H1 (cell line): Measurements from ENCODE around the gene C12orf43.

ENCODE experiments used
- ASH2L ChIP-seq: fragments of 200-600, 300-600 bp; sonication (generic); IDR thresholded peaks from one replicate; pipeline ENCODE4 v1.7.1; 2017; ENCODE audit warnings: low read length
- BRCA1 ChIP-seq: IDR thresholded peaks from 2 replicates; pipeline ENCODE4 v1.6.1; 2012; ENCODE audit warnings: low read depth, low read length, improper control_type of control experiment
- CHD7 ChIP-seq: fragments of 300-600 bp; sonication (generic); IDR thresholded peaks from 2 replicates; pipeline ENCODE4 v1.7.1; 2012; ENCODE audit warnings: low read length, moderate library complexity, mild to moderate bottlenecking, inconsistent platforms; ENCODE audit not compliant: insufficient replicate concordance
- EP300 ChIP-seq, 2 experiments: IDR thresholded peaks; 1 replicate in 1 of 2; 2 replicates in 1 of 2; pipeline ENCODE4 v1.6.1; 2011 to 2012; ENCODE audit warnings: low read depth in 2 of 2, low read length in 2 of 2, mild to moderate bottlenecking in 2 of 2, borderline replicate concordance in 1 of 2, inconsistent platforms in 1 of 2, moderate library complexity in 1 of 2
- EZH2 ChIP-seq: fragments of 200-600 bp; sonication (generic); IDR thresholded peaks from 2 replicates; pipeline ENCODE4 v1.7.1; 2012; ENCODE audit warnings: low read depth, mild to moderate bottlenecking, moderate library complexity, low read length, inconsistent platforms; ENCODE audit not compliant: severe bottlenecking
- JUND ChIP-seq: IDR thresholded peaks from 2 replicates; pipeline ENCODE4 v1.6.1; 2011; ENCODE audit warnings: mild to moderate bottlenecking, improper control_type of control experiment, low read length
- MAFK ChIP-seq: IDR thresholded peaks from 2 replicates; pipeline ENCODE4 v1.6.1; 2012; ENCODE audit warnings: low read depth, mild to moderate bottlenecking, improper control_type of control experiment, low read length
- POLR2A ChIP-seq, 2 experiments: IDR thresholded peaks; 1 replicate in 1 of 2; 2 replicates in 1 of 2; pipeline ENCODE4 v1.6.1; 2011; ENCODE audit warnings: low read depth in 2 of 2, low read length in 2 of 2, mild to moderate bottlenecking in 2 of 2; ENCODE audit errors: control extremely low read depth in 1 of 2
- POLR2AphosphoS5 ChIP-seq: IDR thresholded peaks from 2 replicates; pipeline ENCODE4 v1.6.1; 2011; ENCODE audit warnings: low read depth, low read length
- SAP30 ChIP-seq: fragments of 300-600 bp; sonication (generic); IDR thresholded peaks from 2 replicates; pipeline ENCODE4 v1.7.1; 2012; ENCODE audit warnings: low read length, moderate library complexity, mild to moderate bottlenecking, inconsistent platforms; ENCODE audit not compliant: insufficient read depth, insufficient replicate concordance
- SP2 ChIP-seq: IDR thresholded peaks from 2 replicates; pipeline ENCODE4 v1.6.1; 2012; ENCODE audit warnings: mild to moderate bottlenecking, low read length, inconsistent platforms
- TAF7 ChIP-seq: optimal IDR thresholded peaks from 2 replicates; pipeline ENCODE3; 2011; ENCODE audit warnings: low read depth, mild to moderate bottlenecking, inconsistent platforms, low read length, moderate library complexity, borderline replicate concordance
- TF ChIP-seq, protein P1 (sequence below), 3 experiments: IDR thresholded peaks; 1 replicate in 2 of 3; 2 replicates in 1 of 3; pipeline versions ENCODE4 v1.5.1 to v1.6.1; 2011; ENCODE audit warnings: low read length in 3 of 3, mild to moderate bottlenecking in 3 of 3, inconsistent platforms in 2 of 3, low read depth in 1 of 3, moderate library complexity in 1 of 3; ENCODE audit not compliant: insufficient read depth in 1 of 3; ENCODE audit errors: control extremely low read depth in 1 of 3

GRCh38 chr12:121009741-121010140 is 6.5 kb downstream of the C12orf43 start:
- TF ChIP-seq, protein P1, sequence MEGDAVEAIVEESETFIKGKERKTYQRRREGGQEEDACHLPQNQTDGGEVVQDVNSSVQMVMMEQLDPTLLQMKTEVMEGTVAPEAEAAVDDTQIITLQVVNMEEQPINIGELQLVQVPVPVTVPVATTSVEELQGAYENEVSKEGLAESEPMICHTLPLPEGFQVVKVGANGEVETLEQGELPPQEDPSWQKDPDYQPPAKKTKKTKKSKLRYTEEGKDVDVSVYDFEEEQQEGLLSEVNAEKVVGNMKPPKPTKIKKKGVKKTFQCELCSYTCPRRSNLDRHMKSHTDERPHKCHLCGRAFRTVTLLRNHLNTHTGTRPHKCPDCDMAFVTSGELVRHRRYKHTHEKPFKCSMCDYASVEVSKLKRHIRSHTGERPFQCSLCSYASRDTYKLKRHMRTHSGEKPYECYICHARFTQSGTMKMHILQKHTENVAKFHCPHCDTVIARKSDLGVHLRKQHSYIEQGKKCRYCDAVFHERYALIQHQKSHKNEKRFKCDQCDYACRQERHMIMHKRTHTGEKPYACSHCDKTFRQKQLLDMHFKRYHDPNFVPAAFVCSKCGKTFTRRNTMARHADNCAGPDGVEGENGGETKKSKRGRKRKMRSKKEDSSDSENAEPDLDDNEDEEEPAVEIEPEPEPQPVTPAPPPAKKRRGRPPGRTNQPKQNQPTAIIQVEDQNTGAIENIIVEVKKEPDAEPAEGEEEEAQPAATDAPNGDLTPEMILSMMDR (IDR thresholded peaks at IDR 0.05; ENCODE audit: control extremely low read depth in 1 of 3, insufficient read depth in 1 of 3, low read depth in 1 of 3, low read length in 3 of 3), result peak; percentile 52 to 74 (median 60)
- TF ChIP-seq EZH2 (no peak), BRCA1 (no peak), MAFK (no peak), CHD7 (no peak), POLR2AphosphoS5 (peak; percentile 52; the same call in 1 of the 2 replicates), JUND (no peak), TAF7 (no peak), EP300 (IDR thresholded peaks at IDR 0.05; ENCODE audit: borderline replicate concordance in 1 of 2, low read depth in 2 of 2, low read length in 2 of 2) (no peak), SP2 (no peak), POLR2A (IDR thresholded peaks at IDR 0.05; ENCODE audit: control extremely low read depth in 1 of 2, low read depth in 2 of 2, low read length in 2 of 2) (no peak), ASH2L (no peak), SAP30 (no peak)
